ENCODE data around the gene NTSR1. TPM values are rescaled to one million over a fixed set of nuclear protein-coding genes. Genes with fewer than 3 reads are reported as not detected.
A peak's percentile ranks its signal among the peaks of the same experiment; 100 is the strongest.

Gene NTSR1
- total and polyA plus RNA-seq, 2 of the 13 experiments (the other 11 are each of a cell fraction or from before 2014, with no cell fraction given), result 0.09 to 0.12 TPM

GRCh38 chr20:62776692-62777527 lies 68.3 kb downstream of the NTSR1 start (continued):
- no peak for TF ChIP-seq ZNF576 (CRISPR knock-in tag; IDR thresholded peaks at IDR 0.05)
- no peak for TF ChIP-seq ATF3 (CRISPR knock-in tag; IDR thresholded peaks at IDR 0.05)
- TF ChIP-seq ZNF362 (CRISPR knock-in tag; IDR thresholded peaks at IDR 0.05; ENCODE audit: borderline replicate concordance), result no peak
- no peak for TF ChIP-seq CBFB (CRISPR knock-in tag; IDR thresholded peaks at IDR 0.05)
- TF ChIP-seq NONO (IDR thresholded peaks at IDR 0.05), result no peak
- TF ChIP-seq NONO (CRISPR knock-in tag; conservative IDR thresholded peaks at IDR 0.05), result no peak
- TF ChIP-seq SALL2 (CRISPR knock-in tag; IDR thresholded peaks at IDR 0.05), result no peak
- TF ChIP-seq RARG (CRISPR knock-in tag; IDR thresholded peaks at IDR 0.05; ENCODE audit: low read depth), result no peak
- TF ChIP-seq BORCS8-MEF2B (CRISPR knock-in tag; IDR thresholded peaks at IDR 0.05), result no peak
- TF ChIP-seq DZIP1 (CRISPR knock-in tag; IDR thresholded peaks at IDR 0.05), result no peak
- TF ChIP-seq PLRG1 (conservative IDR thresholded peaks at IDR 0.05), result no peak
- TF ChIP-seq CC2D1A (CRISPR knock-in tag; IDR thresholded peaks at IDR 0.05), result no peak
- TF ChIP-seq DMTF1 (CRISPR knock-in tag; IDR thresholded peaks at IDR 0.05), result no peak
- TF ChIP-seq ZNF558 (CRISPR knock-in tag; IDR thresholded peaks at IDR 0.05; ENCODE audit: borderline replicate concordance), result no peak
- TF ChIP-seq FOXK2 (IDR thresholded peaks at IDR 0.05), result peak; percentile 24; the same call in 1 of the 2 replicates
- TF ChIP-seq NAIF1 (CRISPR knock-in tag; IDR thresholded peaks at IDR 0.05; ENCODE audit: borderline replicate concordance), result no peak
- TF ChIP-seq HIC2 (CRISPR knock-in tag; IDR thresholded peaks at IDR 0.05; ENCODE audit: low read depth), result no peak
- TF ChIP-seq ZFP37 (CRISPR knock-in tag; IDR thresholded peaks at IDR 0.05; ENCODE audit: borderline replicate concordance), result no peak
- no peak for TF ChIP-seq PRMT3 (CRISPR knock-in tag; IDR thresholded peaks at IDR 0.05; ENCODE audit: borderline replicate concordance, low read depth)
- no peak for TF ChIP-seq SOX6 (IDR thresholded peaks at IDR 0.05)
- no peak for TF ChIP-seq SOX6 (CRISPR knock-in tag; IDR thresholded peaks at IDR 0.05)
